GM21367 (cell line): Measurements from ENCODE around the gene SEC22C.

ENCODE experiments used
- ATAC-seq: cut with Tn5 transposase; IDR thresholded peaks from one replicate; pipeline ENCODE4 v1.9.1; 2021; ENCODE audit not compliant: unreplicated experiment

Gene SEC22C

DNA sequence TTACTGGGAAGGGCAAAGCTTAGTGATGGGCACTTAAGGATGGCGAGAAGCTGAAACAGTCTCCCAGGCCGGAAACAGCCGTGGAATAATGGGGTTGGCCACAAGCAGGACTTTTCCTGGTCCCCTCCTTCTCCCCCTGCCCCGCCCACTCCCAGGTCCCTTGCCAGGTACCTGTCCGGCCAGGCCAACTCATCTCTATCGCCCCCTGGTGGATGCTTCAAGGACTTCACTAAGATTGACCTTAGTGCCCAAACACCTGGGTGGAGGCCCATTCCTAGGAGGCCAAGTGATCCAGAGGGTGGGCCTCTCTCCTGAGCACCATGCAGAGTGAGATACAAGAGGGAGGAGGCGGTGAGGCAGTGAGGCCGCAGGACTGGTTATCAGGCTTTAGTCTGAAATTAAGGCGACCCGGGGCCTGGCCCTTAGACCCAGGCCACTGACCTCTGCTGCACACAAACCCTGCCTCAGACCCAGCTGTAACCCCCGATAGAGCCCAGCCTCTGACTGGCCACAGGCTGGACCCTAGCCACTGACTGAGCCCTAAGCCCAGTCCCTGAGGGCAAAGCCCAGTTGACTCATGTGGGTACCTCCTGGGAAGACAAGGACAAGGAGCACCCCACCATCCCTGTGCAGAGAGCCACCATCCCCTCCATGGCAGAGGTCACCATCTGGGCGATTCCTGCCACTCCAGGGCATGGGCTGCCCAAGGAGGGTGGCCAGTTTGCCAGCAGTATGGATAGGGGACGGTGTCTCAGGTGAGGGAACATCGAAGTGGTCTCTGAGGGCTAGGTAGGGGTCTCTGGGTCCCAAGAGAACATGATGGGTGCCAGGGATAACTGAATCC lies 41.7 kb downstream of the SEC22C start:
- ATAC-seq, result no peak

DNA sequence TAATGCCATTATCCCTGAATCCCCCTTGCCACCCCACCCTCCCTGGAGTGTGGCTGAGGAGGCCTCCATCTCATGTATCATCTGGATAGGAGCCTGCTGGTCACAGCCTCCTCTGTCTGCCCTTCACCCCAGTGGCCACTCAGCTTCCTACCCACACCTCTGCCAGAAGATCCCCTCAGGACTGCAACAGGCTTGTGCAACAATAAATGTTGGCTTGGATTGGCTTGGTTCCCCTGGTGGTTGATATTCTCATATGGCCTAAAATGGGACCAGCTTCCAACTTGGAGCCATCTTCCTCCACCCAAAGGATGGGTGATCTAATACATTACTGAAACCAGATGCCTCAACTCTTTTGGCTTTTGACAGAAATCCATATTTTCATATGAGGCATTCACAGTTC lies 44.4 kb downstream of the SEC22C start:
- no peak for ATAC-seq

DNA sequence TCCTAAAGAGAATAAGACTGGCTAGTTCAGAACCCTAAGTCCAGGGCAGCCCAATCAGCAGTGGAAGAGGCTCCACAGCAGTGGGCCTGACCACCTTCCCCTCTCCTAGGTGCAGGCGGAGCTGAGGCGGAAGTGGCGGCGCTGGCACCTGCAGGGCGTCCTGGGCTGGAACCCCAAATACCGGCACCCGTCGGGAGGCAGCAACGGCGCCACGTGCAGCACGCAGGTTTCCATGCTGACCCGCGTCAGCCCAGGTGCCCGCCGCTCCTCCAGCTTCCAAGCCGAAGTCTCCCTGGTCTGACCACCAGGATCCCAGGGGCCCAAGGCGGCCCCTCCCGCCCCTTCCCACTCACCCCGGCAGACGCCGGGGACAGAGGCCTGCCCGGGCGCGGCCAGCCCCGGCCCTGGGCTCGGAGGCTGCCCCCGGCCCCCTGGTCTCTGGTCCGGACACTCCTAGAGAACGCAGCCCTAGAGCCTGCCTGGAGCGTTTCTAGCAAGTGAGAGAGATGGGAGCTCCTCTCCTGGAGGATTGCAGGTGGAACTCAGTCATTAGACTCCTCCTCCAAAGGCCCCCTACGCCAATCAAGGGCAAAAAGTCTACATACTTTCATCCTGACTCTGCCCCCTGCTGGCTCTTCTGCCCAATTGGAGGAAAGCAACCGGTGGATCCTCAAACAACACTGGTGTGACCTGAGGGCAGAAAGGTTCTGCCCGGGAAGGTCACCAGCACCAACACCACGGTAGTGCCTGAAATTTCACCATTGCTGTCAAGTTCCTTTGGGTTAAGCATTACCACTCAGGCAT lies 45.6 kb downstream of the SEC22C start:
- no peak for ATAC-seq

DNA sequence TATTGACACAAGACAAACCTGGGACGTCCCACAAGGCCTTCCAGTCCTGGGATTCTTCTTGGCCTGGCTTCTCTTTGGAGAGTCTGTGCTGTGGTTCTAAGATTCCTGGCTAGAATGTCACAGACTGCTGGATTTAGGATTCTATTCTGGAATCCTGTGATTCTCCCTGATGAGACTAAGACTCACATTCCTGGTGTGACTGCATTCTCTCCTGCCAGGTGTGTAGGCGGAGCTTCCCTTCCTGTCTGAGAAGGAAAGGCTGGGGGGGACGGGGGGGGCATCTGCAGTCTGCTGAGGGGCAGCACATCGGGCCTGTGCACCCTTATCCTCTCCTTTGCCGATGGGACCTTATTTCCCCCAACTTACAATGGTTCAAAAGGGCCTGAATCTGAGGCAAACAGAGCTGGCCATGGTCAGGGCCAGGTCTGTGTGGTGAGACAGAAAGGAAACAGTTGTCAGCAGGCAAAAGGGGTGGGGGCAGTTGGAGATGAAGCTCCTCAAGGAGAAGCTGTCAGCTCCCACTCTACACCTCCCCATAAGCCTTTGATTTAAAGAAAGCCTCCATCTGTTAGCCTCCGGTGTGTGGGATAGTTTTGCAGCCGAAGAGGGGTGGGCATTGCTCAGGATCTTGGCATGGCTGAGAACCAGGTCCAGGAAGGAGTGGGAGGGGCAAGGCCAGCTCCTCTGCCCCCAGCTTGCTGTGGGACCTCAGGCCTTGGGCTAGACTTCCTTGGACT lies 48.4 kb downstream of the SEC22C start:
- no peak for ATAC-seq

DNA sequence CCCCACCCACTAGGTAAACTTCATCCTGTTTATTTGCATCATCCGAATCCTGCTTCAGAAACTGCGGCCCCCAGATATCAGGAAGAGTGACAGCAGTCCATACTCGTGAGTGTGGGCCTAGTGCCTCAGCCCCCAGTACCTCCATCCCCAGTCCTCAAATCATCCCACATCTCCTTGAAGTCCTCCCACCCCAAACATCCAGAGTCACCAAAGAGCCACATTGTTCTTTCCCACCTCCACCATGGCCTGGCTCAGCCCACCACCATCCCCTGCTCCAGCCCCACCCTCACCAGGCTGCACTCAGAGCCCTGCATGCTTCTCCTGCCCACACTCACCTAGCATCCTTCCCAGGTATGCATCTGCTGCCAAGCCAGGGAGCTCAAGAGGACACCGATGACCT lies 49.5 kb downstream of the SEC22C start:
- no peak for ATAC-seq

DNA sequence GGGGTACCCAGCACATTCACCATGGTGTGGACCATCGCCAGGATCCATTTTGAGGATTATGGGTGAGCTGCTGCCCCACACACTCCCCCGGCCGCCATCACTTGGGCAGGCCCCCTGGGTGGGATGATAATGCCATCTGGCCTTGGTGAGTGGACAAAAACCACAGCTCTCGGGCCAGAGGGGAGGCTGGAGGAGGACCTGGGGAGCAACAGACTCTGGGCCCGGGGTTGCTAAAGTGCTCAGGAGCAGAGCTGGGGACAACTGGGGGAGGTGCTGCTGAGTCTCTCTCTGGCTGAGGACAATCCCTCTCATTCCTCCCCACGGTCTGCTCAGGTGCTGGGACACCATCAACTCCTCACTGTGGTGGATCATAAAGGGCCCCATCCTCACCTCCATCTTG lies 50.3 kb downstream of the SEC22C start:
- no peak for ATAC-seq

DNA sequence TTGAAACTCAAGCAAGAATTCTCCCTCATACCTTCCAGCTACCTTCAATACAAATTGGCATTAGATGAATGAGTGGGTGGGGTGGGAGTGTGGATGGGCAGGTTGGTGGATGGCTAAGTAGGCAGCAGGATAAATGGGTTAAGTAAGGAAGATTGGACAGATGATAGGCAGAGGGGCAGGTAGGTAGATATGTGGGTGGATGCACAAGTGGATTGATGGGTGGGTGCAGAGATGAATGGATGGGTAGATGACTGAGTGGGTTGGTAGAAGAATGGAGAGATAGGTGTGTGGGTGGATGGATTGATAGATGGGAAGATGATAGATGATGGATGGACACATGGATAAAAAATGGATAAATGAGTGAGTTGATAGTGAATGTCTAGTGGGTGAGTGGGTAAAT lies 51.7 kb downstream of the SEC22C start:
- ATAC-seq, result no peak

DNA sequence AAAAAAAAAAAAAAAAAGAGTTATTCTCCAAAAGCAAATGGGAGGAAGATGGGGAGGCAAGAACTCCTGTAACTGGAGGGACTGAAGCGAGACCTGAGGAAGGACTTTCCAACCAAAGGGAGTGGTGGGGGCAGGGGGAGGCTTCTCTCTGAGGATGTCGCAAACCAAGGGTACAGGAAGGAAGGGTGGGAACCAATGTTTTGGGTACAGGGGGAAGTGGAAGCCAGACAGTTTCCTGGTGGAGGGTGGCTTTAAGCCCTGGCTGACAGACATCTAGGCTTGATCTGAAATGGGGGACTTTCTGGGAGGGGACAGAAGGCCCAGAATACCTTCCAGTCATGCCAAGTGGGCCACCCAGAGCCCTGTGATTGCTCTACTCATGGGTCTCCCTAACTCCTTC lies 52.3 kb downstream of the SEC22C start:
- ATAC-seq, result no peak

DNA sequence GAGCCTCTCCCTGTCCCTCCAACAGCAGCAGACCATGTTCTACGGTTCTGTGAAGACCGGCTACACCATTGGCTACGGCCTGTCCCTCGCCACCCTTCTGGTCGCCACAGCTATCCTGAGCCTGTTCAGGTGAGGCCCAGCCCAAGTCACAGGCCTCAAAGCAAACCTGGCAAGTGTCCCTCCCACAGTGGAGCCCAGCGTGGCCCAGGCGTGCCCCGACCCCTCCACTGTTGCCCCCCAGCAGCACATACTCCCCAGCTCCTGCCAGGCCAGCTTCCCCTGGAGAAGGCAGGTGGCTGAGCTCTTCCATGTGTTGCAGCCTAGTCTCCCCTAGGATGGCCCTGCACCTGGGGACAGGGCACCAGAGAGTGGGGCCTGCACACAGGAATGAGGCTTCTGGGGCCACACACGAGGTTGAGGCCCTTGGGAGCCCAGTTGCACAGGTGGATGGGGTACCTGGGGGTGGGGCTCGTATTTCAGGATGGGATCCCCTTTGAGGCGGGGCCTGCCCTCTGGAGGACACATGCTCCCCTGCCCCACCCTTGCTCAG lies 54.3 kb downstream of the SEC22C start:
- no peak for ATAC-seq

DNA sequence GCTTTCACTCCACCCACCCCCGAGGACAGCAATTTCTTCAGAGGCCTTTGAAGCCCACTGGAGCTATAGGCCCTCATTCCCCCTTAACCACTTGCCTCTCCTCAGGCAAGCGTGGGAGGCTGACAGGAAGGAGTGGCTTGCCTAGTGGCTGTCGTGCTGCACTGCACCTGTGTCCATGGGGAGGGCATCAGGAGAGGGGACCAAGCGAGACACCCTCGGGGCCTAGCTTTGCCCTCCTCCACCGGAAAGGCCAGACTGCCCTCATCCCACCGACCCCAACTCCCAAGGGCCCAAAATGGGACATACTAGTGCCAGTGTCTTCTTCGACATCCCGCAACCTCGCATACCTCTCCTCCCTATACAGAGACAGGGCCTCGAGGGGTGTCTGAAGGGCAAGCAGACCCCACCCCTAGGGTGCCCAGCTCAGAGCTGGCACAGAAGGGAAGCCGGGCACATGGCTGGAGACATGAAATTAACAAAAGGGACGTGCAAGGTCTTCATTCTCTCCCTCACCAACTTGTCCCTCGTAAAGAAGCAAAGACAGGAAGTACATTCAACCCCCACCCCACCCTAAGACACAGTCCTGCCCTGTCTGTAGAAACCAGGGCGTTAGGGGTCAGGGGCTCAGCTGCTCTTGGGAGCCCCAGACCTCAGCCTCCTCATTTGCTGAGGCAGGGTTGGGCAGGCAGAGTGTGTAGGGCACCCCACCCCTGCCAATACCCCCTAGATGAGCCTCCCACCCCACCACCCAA lies 55.0 kb downstream of the SEC22C start:
- ATAC-seq, result no peak

DNA sequence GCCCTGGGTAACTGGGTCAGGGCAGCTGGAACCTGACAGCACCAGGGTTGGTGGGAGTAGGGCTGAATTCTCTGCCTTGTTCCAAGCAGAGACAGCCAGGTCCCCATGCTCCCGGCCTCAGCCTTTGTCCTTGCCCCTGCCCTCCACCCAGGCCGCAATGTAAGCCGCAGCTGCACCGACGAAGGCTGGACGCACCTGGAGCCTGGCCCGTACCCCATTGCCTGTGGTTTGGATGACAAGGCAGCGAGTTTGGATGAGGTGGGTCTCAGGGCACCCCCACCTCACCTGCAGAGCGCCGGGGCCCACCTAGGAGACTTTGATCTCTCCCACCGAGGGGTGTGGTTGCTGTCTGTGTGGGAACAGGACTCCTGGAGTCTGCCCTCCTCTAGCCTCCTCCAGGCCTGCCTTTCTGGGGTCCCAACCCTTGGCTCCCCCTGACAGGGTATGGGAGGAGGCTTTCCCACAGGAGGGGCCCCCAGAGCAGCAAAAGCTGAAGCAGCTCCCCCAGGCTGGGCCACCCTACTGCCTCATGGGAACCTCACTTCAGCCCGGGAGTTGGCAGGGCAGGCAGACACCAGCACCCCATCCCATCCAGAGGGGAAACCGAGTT lies 55.9 kb downstream of the SEC22C start:
- ATAC-seq, result no peak

DNA sequence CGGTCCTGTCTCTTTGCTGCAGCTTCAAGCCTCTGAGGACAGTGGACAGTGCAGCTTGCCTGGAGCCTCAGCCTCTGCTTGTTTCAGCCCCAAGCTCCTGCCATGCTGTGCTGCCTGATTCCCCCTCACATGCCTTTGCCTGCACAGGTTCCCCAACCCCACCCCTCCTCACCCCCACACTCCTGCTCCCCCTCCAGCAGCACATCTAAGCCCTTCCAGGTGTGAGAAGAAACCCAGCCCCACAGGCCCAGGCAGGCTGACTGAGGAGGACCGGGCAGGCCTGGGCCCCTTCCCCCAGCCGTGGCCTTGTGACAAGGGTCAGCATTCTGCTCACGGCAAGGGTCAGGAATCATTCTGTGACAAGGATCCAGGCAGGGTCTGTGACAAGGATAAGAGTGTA lies 56.6 kb downstream of the SEC22C start:
- no peak for ATAC-seq

DNA sequence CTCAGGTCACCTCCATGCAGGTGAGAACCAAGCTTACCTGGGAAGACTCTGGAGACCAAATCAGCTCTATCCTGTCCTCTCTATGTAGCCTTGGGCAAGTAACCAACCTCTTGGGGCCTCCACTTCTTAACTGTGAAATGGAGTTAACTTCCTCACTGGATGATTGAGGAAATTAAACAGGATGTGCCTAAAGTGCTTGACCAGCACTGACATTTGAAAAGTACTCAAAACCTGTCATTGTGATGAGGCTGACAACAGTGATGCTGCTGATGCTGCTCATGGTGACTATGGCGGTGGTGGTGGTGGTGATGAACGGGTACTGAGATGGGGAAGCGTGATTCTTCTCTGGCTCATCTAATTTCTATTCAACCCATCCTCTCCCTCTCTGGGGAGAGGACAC lies 57.0 kb downstream of the SEC22C start:
- no peak for ATAC-seq

DNA sequence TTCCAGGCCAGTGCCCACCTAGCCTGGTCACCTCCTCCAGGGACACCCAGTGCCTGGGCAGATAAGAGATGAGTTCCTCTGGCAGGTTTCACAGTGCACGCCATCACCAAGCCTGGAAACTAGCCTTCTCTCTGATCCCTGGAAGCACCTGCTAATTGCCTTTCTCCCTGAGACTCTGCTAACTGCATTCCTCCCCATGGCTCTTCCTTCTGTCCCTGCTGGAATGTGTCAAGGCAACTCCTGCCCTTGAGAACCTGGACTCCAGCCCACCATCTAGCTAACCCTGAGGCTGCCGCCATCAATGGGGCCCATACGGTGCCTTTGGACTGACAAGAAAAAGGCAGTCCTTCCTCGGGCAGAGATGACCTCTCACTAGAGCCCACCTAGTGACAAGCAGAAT lies 60.9 kb downstream of the SEC22C start:
- ATAC-seq, result no peak

DNA sequence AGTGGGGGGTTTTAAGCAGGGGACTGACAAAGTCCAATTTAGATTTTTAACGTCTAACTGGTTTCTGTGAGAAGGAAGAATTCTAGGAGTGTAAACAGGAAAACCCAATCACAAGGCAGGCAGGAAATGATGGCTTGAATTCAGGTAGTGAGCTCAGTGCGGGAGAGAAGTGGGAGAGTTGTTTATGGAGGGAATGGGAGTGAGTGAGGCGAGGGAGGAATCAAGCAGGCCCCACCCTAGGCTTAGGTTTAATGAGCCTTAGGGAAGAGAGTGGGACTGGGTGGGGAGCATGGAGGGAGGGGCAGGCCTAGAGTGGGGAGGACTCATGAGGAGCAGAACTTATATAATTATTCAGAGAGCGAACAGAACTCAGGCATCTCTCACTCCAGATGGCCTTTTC lies 61.4 kb downstream of the SEC22C start:
- ATAC-seq, result no peak

DNA sequence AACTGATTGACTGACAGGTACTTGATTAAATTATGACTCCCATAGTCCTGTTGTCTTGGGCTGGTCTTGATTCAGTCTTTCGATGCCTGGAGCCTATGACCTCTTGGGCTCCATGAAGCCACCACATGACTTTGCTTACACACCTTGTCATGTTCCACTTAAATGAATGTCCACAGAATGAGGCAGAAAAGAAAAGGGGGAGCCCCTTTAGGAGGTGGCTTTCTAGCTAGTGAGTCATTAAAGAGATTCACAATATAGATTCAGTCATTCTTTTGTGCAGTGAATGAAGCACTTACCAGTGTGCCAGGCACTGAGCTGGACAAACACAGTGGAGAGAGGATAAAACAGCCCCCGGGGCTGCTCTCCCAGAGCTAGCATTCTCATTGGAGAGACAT lies 62.2 kb downstream of the SEC22C start:
- no peak for ATAC-seq

DNA sequence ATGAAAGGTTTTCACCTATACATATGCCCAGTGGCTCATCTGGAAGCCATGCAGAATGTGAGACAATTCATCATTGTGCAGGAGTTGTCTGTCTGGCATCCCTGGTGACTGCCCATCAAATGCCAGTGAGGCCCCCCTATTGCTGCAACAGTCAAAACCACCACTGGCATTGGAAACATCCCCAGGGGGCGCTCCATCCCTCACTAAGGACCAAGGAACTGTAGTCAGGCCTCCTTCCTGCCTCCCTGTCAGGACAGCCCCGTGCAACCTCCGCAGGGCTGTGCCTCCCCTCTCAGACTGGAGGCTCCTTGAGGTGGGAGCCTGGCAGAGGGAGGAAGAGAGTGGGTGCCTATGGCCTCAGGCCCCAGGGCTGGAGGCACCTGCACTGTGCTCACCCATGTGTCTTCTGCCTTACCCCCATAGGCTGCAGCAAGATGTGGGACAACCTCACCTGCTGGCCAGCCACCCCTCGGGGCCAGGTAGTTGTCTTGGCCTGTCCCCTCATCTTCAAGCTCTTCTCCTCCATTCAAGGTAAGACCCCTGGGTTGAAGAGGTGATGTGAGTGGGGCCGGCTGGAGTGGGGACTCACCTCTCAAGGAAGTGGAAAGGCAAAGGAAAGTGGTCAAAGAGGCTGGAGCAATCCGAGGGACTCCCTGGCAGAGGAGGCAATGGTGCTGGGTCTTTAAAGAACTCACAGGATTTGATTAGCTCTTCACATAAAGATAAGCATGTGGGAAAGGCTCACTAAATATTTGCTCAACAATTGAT lies 62.8 kb downstream of the SEC22C start:
- ATAC-seq, result no peak

DNA sequence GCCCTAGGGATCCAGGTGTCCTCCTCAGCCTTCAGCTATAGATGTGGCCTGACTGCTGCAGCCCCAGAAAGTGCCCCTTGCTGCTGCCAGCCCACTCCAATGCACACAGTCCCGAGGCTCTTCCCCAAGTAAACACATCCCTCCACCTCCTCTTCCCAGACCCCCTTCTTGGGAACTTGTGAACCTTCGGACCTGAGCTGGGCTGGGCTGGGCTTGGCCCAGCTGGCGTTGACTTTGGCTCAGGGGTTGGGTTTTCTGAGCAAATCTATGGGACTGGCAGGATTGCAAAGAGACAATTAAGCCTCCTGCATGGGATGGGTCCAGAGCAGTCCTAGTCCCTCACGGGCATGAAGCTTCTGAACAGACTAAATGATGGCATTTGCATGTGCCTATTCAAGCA lies 64.7 kb downstream of the SEC22C start:
- no peak for ATAC-seq

DNA sequence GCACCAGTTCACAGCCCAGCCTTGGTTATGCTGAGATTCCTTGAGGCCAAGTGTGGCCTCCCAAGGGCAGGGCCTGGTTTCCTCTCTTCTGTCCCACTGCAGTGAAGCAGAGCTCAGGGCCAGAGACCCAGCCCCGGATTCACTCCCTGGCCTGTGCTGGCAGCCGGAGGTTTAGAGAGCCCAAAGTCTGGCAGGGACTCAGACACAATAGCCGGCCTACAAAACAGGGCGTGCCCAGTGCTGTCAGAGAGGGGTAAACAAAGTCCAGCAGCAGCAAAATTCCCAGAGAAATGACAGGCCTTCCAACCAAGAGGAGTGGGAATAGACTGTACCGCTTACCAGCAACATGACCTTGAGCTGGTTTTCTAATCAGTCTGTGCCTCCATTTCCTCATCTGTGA lies 65.3 kb downstream of the SEC22C start:
- ATAC-seq, result no peak

DNA sequence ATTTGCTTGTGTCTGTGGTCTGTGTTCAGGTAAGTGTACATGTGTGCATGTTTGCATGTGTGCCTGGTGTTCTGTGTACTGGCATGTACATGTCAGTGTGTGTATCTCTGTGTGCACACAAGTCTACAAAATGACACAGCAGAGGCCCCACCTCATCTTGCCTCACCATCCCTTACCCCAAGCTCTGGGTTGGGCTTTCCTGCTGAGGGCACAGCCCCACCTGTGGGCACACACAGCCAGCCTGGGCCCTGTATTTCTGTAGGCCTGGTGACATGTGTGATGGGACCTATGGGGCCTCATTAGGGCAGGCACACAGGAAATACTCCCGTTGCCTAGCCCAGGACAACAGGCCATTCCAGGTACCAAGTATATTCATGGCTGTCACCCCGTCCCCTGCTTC lies 65.8 kb downstream of the SEC22C start:
- no peak for ATAC-seq
